Loucy (cell line): Measurements from ENCODE around the gene CR2.

Experiments used
- EZH2phosphoT487 ChIP-seq: fragments of 200-600 bp; IDR thresholded peaks from 2 replicates; pipeline ENCODE4 v1.6.1; 2018; ENCODE audit warnings: antibody characterized with exemption, mild to moderate bottlenecking, moderate library complexity, borderline replicate concordance
- TF ChIP-seq, protein P1 (sequence below): fragments of 200-600 bp; sonication (generic); conservative IDR thresholded peaks from 2 replicates; pipeline ENCODE4 v1.5.1; 2014; ENCODE audit warnings: mild to moderate bottlenecking, antibody characterized with exemption, low read length

DNA sequence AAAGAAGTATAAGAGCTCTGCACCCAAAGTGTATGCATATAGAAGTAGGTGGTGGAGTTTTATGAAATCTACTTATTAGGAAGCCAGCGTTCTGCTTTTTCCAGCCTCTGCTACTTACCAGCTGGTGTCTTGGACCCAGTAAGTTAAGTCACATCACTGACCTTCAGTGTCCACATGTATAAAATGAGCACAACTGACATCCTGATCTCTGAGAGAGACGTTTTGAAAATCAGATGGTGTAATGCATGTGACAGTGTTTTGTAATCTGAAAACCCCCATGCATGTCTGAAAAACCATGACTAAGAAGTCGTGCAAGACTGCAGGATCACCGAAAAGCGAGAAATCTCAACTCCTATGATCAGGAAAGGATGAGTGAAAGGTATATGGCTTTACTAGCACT lies 43.8 kb downstream of the CR2 start:
- TF ChIP-seq EZH2phosphoT487 = no peak
- TF ChIP-seq, protein P1, sequence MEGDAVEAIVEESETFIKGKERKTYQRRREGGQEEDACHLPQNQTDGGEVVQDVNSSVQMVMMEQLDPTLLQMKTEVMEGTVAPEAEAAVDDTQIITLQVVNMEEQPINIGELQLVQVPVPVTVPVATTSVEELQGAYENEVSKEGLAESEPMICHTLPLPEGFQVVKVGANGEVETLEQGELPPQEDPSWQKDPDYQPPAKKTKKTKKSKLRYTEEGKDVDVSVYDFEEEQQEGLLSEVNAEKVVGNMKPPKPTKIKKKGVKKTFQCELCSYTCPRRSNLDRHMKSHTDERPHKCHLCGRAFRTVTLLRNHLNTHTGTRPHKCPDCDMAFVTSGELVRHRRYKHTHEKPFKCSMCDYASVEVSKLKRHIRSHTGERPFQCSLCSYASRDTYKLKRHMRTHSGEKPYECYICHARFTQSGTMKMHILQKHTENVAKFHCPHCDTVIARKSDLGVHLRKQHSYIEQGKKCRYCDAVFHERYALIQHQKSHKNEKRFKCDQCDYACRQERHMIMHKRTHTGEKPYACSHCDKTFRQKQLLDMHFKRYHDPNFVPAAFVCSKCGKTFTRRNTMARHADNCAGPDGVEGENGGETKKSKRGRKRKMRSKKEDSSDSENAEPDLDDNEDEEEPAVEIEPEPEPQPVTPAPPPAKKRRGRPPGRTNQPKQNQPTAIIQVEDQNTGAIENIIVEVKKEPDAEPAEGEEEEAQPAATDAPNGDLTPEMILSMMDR = no peak
